ENCODE data around the gene SMCO3. TPM values are rescaled to one million over a fixed set of nuclear protein-coding genes. Genes with fewer than 3 reads are reported as not detected.
A peak's percentile ranks its signal among the peaks of the same experiment; 100 is the strongest.
"Not testable (repeated sequence)": the region's sequence is repeated elsewhere in the genome, so short reads cannot be mapped to it uniquely, and the experiment has no call there.

Gene SMCO3
- total and polyA plus RNA-seq, 10 of the 15 experiments (the other 5 are each of a cell fraction or from before 2014, with no cell fraction given), result 0.05 to 0.35 (median 0.10) TPM; not detected in 6

- CTCF ChIA-PET, result interaction anchor here (1.3 kb wide), 1 partner anchor 38 kb away, joined by 3 read pairs; the partner anchor contains the start of genes C12orf60 and WBP11
- peaks cover 49% of the 10 kb centered on the region for H3K79me2 ChIP-seq (ENCODE audit: control insufficient read depth, insufficient read depth, low read length)
- H3K9ac ChIP-seq (ENCODE audit: control insufficient read depth, insufficient read depth, low read length), result no peak overlapping the region
- H3K4me2 ChIP-seq (ENCODE audit: control insufficient read depth, insufficient read depth), result no peak overlapping the region
- H3K4me1 ChIP-seq (ENCODE audit: control insufficient read depth, insufficient read depth, low read length), result no peaks in the 10 kb centered on the region
- SMC1A ChIA-PET (ENCODE audit: uncharacterized antibody, unreplicated experiment), result interaction anchor here (0.8 kb wide), 1 partner anchor 35 kb away, joined by 3 read pairs; no protein-coding TSS in a partner anchor
- in situ Hi-C loops (cut with MboI) (loop anchor here (25.0 kb wide), 1 partner anchor 1872 kb away; no protein-coding TSS in a partner anchor), intact Hi-C loops (cut with micrococcal nuclease; ENCODE audit: unreplicated experiment) (loop anchor here (5.0 kb wide), 1 partner anchor 143 kb away; no protein-coding TSS in a partner anchor)
- FAIRE-seq (no peak), ATAC-seq (no peak), DNase-seq (ENCODE audit: low read depth, low spot score) (no peak)
- no peaks in the 10 kb centered on the region for H3K27me3 ChIP-seq (replicated peaks in 1 of 2; ENCODE audit: control insufficient read depth in 2 of 2, insufficient read depth in 2 of 2, low read length in 1 of 2)
- no peak overlapping the region for H2AFZ ChIP-seq (ENCODE audit: control insufficient read depth, low read depth, low read length)
- POLR2A ChIA-PET, result no interaction called here
- 72% methylated on average over 2 of the region's 2 CpGs for WGBS (ENCODE audit: insufficient coverage, insufficient replicate concordance, low lambda C conversion rate, missing lambda C conversion rate)
- H3K36me3 ChIP-seq (ENCODE audit: control insufficient read depth in 2 of 2, insufficient read depth in 2 of 2, low read length in 1 of 2), result peaks cover 0 to 14% of the 10 kb centered on the region in 2 experiments; a peak in 2 of 4 replicates
- TF ChIP-seq SUZ12 (IDR thresholded peaks at IDR 0.05; ENCODE audit: unreplicated experiment) (no peak), ZNF217 (IDR thresholded peaks at IDR 0.05) (peak; percentile 56; the same call in 1 of the 2 replicates)
- H3K4me3 ChIP-seq, result no peak overlapping the region
- no peaks in the 10 kb centered on the region for H4K20me1 ChIP-seq (ENCODE audit: control insufficient read depth, insufficient read depth)
- no TSS peak for BruUV-seq (replicated peaks)
- peaks cover 25% of the 10 kb centered on the region for H3K9me3 ChIP-seq (replicated peaks; ENCODE audit: control insufficient read depth, insufficient read depth, low read length)
- RAD21 ChIA-PET (ENCODE audit: unreplicated experiment), result no interaction called here
- no peak overlapping the region for H3K27ac ChIP-seq (ENCODE audit: control insufficient read depth, insufficient read depth)
Observed at GRCh38 chr12:14765398-14765797, 48.6 kb downstream of the SMCO3 start.

- H3K9me3 ChIP-seq (replicated peaks; ENCODE audit: control insufficient read depth, insufficient read depth, low read length); FAIRE-seq; H3K4me3 ChIP-seq; SMC1A ChIA-PET (ENCODE audit: uncharacterized antibody, unreplicated experiment); BruUV-seq (replicated peaks); H3K27ac ChIP-seq (ENCODE audit: control insufficient read depth, insufficient read depth); intact Hi-C loops (cut with micrococcal nuclease; ENCODE audit: unreplicated experiment); RAD21 ChIA-PET (ENCODE audit: unreplicated experiment); ATAC-seq; H3K9ac ChIP-seq (ENCODE audit: control insufficient read depth, insufficient read depth, low read length); DNase-seq (ENCODE audit: low read depth, low spot score); H3K4me1 ChIP-seq (ENCODE audit: control insufficient read depth, insufficient read depth, low read length); H2AFZ ChIP-seq (ENCODE audit: control insufficient read depth, low read depth, low read length); H3K79me2 ChIP-seq (ENCODE audit: control insufficient read depth, insufficient read depth, low read length); H4K20me1 ChIP-seq (ENCODE audit: control insufficient read depth, insufficient read depth); H3K36me3 ChIP-seq (ENCODE audit: control insufficient read depth in 2 of 2, insufficient read depth in 2 of 2, low read length in 1 of 2); POLR2A ChIA-PET; CTCF ChIA-PET; H3K4me2 ChIP-seq (ENCODE audit: control insufficient read depth, insufficient read depth); H3K27me3 ChIP-seq (replicated peaks in 1 of 2; ENCODE audit: control insufficient read depth in 2 of 2, insufficient read depth in 2 of 2, low read length in 1 of 2): not testable (repeated sequence)
- in situ Hi-C loops (cut with MboI), result loop anchor here (25.0 kb wide), 1 partner anchor 1878 kb away; no protein-coding TSS in a partner anchor
- WGBS (ENCODE audit: insufficient coverage, insufficient replicate concordance, low lambda C conversion rate, missing lambda C conversion rate), result 75% methylated on average over 6 of the region's 6 CpGs
Observed at GRCh38 chr12:14759711-14760280, 54.2 kb downstream of the SMCO3 start.
